GM10266 (cell line): Measurements from ENCODE around the gene MGAT3.

Experiments used
- DNase-seq: peaks from one replicate; pipeline ENCODE4 v3.0.0; 2012; ENCODE audit errors: extremely low spot score
- CTCF ChIP-seq: IDR thresholded peaks from 2 replicates; pipeline ENCODE4 v1.5.1; 2012; ENCODE audit warnings: mild to moderate bottlenecking, low read depth; ENCODE audit not compliant: control insufficient read depth, insufficient read depth; ENCODE audit errors: missing control alignments

MGAT3 gene

GRCh38 chr22:39493759-39494158 lies 36.9 kb downstream of the MGAT3 start:
- DNase-seq = no peak
- TF ChIP-seq CTCF = no peak

- no peak for TF ChIP-seq CTCF
- no peak for DNase-seq
These were observed 37.8 kb downstream of the MGAT3 start for GRCh38 chr22:39494471-39495120.

- peak; percentile 66 for TF ChIP-seq CTCF
- peak; percentile 65 for DNase-seq
These were observed 39.5 kb downstream of the MGAT3 start for GRCh38 chr22:39496131-39496838.

GRCh38 chr22:39497429-39497828 lies 40.6 kb downstream of the MGAT3 start:
- DNase-seq = no peak
- no peak for TF ChIP-seq CTCF

- DNase-seq = no peak
- TF ChIP-seq CTCF = no peak
These were observed 41.6 kb downstream of the MGAT3 start for GRCh38 chr22:39498368-39498767.

- TF ChIP-seq CTCF = no peak
- no peak for DNase-seq
These were observed 42.0 kb downstream of the MGAT3 start for GRCh38 chr22:39498802-39499201.

- no peak for TF ChIP-seq CTCF
- DNase-seq = no peak
These were observed 43.3 kb downstream of the MGAT3 start for GRCh38 chr22:39500101-39500500.
